Stimulated activated CD4-positive, alpha-beta T cell treated with anti-CD3 and anti-CD28 coated beads, TNF-alpha, amount 100 ng/mL, for 4 hours (primary cell): ENCODE results near the gene USP44.
"Not testable (repeated sequence)": the region's sequence is repeated elsewhere in the genome, so short reads cannot be mapped to it uniquely, and the experiment has no call there.

ENCODE experiments used
- DNase-seq, 3 experiments: peaks; one replicate each; pipeline ENCODE4 v3.0.0-alpha.2; 2020; ENCODE audit warnings: low read depth in 3 of 3

Gene USP44

GRCh38 chr12:95551305-95551704 is at the start of gene USP44:
Gene USP44, minus strand, starts transcription at chr12:95551476. Its CDS starts 17,220 bp downstream, at chr12:95534256.
- no peak for DNase-seq

GRCh38 chr12:95600567-95600966 is 49.3 kb upstream of the USP44 start:
- DNase-seq, result no peak

GRCh38 chr12:95599880-95600279 is 48.6 kb upstream of the USP44 start:
- no peak for DNase-seq

GRCh38 chr12:95594136-95594535 is 42.9 kb upstream of the USP44 start:
- no peak for DNase-seq

- DNase-seq, result no peak
These were observed 42.1 kb upstream of the USP44 start for GRCh38 chr12:95593266-95593871.

- no peak for DNase-seq
These were observed 40.5 kb upstream of the USP44 start for GRCh38 chr12:95591731-95592130.

GRCh38 chr12:95590775-95591174 is 39.5 kb upstream of the USP44 start:
- DNase-seq, result no peak

- no peak for DNase-seq
These were observed 32.7 kb upstream of the USP44 start for GRCh38 chr12:95583933-95584332.

GRCh38 chr12:95582230-95583058 is 31.2 kb upstream of the USP44 start:
- DNase-seq, result no peak

- DNase-seq, result no peak
These were observed 26.5 kb upstream of the USP44 start for GRCh38 chr12:95577820-95578219.

GRCh38 chr12:95574799-95575452 is 23.6 kb upstream of the USP44 start:
- DNase-seq, result no peak

- no peak for DNase-seq
These were observed 22.8 kb upstream of the USP44 start for GRCh38 chr12:95573951-95574576.

- no peak for DNase-seq
These were observed 20.1 kb upstream of the USP44 start for GRCh38 chr12:95571369-95571768.

GRCh38 chr12:95568045-95568444 is 16.8 kb upstream of the USP44 start:
- not testable (repeated sequence) for DNase-seq

GRCh38 chr12:95557625-95558024 is 6.3 kb upstream of the USP44 start:
- no peak for DNase-seq

GRCh38 chr12:95554532-95555071 is 3.3 kb upstream of the USP44 start:
- DNase-seq, result no peak

GRCh38 chr12:95553197-95553943 is 2.1 kb upstream of the USP44 start:
- DNase-seq, result no peak

- DNase-seq, result no peak
These were observed 739 bp upstream of the USP44 start for GRCh38 chr12:95551913-95552516.

GRCh38 chr12:95549392-95550084 is 1.7 kb downstream of the USP44 start:
- no peak for DNase-seq
